ENCODE results near the gene PAAF1. TPM values are rescaled to one million over a fixed set of nuclear protein-coding genes. Genes with fewer than 3 reads are reported as not detected.

Gene PAAF1
- total and polyA plus RNA-seq, 2 donors (not counting 1 experiment from before 2014, with no cell fraction given) = 9.2 to 17.5 TPM

GRCh38 chr11:73870261-73870660, 6.5 kb upstream of the PAAF1 start:
- no peaks in the 10 kb centered on the region for H3K27me3 ChIP-seq (ENCODE audit: control insufficient read depth, insufficient read depth, low read length)

GRCh38 chr11:73872749-73873357, 3.9 kb upstream of the PAAF1 start:
- no peak overlapping the region for H2AFZ ChIP-seq (ENCODE audit: low read length)

More at GRCh38 chr11:73870261-73870660, 6.5 kb upstream of the PAAF1 start:
- H3K4me1 ChIP-seq (ENCODE audit: control insufficient read depth, extremely low read depth, insufficient read depth, low read length) = peaks cover 6% of the 10 kb centered on the region
- H3K9ac ChIP-seq (ENCODE audit: insufficient read depth, low read length) = no peak overlapping the region
- H3K4me2 ChIP-seq (ENCODE audit: extremely low read depth, insufficient read depth, low read length) = no peak overlapping the region
- H3K79me2 ChIP-seq (ENCODE audit: control insufficient read depth, insufficient read depth, low read length) = peaks cover 14% of the 10 kb centered on the region
- no peaks in the 10 kb centered on the region for H4K20me1 ChIP-seq (ENCODE audit: control insufficient read depth, extremely low read depth, insufficient read depth, low read length)
- H3K9me3 ChIP-seq (ENCODE audit: control insufficient read depth, insufficient read depth, low read depth, low read length) = no peaks in the 10 kb centered on the region
- no peak overlapping the region for H2AFZ ChIP-seq (ENCODE audit: low read length)
- no peak overlapping the region for H3K4me3 ChIP-seq (replicated peaks in 1 of 4; ENCODE audit: control extremely low read depth in 1 of 4, insufficient read depth in 1 of 4, low read depth in 3 of 4, low read length in 4 of 4)
- no peak for TF ChIP-seq CTCF (conservative IDR thresholded peaks at IDR 0.05 in 1 of 2, IDR thresholded peaks at IDR 0.05 in 1 of 2; ENCODE audit: low read depth in 1 of 2, low read length in 2 of 2)
- no peak for TF ChIP-seq EZH2 (IDR thresholded peaks at IDR 0.05; ENCODE audit: low read length, missing control alignments)
- H3K27ac ChIP-seq (ENCODE audit: insufficient read depth, low read length) = no peak overlapping the region
- DNase-seq (ENCODE audit: low read depth in 2 of 2) = no peak
- peaks cover 12% of the 10 kb centered on the region for H3K36me3 ChIP-seq (ENCODE audit: control insufficient read depth, insufficient read depth, low read length)

DNA sequence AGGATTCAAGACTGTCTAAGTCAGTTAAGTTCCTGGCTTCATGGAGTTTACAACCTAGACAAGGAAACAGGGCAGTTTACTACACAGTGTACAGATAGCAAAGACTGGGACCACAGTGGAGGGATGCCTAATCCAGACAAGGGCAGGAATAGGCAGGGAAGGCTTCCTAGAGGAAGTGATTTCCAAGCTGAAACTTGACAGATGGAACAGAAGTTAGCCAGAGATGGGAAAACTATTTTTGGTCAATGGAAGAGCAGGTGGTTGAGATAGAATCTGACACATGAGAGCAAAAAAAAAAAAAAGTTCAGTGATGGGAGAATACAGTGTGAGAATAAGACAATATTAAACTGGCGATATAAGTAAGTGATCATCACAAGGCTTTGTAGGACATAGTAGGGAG, 1.4 kb upstream of the PAAF1 start:
- peak overlapping the region; percentile 86 for H3K27ac ChIP-seq (ENCODE audit: insufficient read depth, low read length)
- peak overlapping the region; percentile 47 to 99 (median 83) for H3K4me3 ChIP-seq (replicated peaks in 1 of 4; ENCODE audit: control extremely low read depth in 1 of 4, insufficient read depth in 1 of 4, low read depth in 3 of 4, low read length in 4 of 4)
- H3K9ac ChIP-seq (ENCODE audit: insufficient read depth, low read length) = no peak overlapping the region
- H3K4me1 ChIP-seq (ENCODE audit: control insufficient read depth, extremely low read depth, insufficient read depth, low read length) = peaks cover 6% of the 10 kb centered on the region
- peak overlapping the region; percentile 90 for H3K4me2 ChIP-seq (ENCODE audit: extremely low read depth, insufficient read depth, low read length)
- no peaks in the 10 kb centered on the region for H3K27me3 ChIP-seq (ENCODE audit: control insufficient read depth, insufficient read depth, low read length)
- no peaks in the 10 kb centered on the region for H4K20me1 ChIP-seq (ENCODE audit: control insufficient read depth, extremely low read depth, insufficient read depth, low read length)
- H3K36me3 ChIP-seq (ENCODE audit: control insufficient read depth, insufficient read depth, low read length) = peaks cover 12% of the 10 kb centered on the region
- peaks cover 30% of the 10 kb centered on the region for H3K79me2 ChIP-seq (ENCODE audit: control insufficient read depth, insufficient read depth, low read length)
- H2AFZ ChIP-seq (ENCODE audit: low read length) = no peak overlapping the region
- no peaks in the 10 kb centered on the region for H3K9me3 ChIP-seq (ENCODE audit: control insufficient read depth, insufficient read depth, low read depth, low read length)
- TF ChIP-seq EZH2 (IDR thresholded peaks at IDR 0.05; ENCODE audit: low read length, missing control alignments) (no peak), CTCF (conservative IDR thresholded peaks at IDR 0.05 in 1 of 2, IDR thresholded peaks at IDR 0.05 in 1 of 2; ENCODE audit: low read depth in 1 of 2, low read length in 2 of 2) (no peak)
- no peak for DNase-seq (ENCODE audit: low read depth in 2 of 2)

More at GRCh38 chr11:73872749-73873357, 3.9 kb upstream of the PAAF1 start:
- Histone ChIP-seq H3K79me2 (ENCODE audit: control insufficient read depth, insufficient read depth, low read length) (peaks cover 27% of the 10 kb centered on the region), H3K9me3 (ENCODE audit: control insufficient read depth, insufficient read depth, low read depth, low read length) (no peaks in the 10 kb centered on the region), H3K4me3 (replicated peaks in 1 of 4; ENCODE audit: control extremely low read depth in 1 of 4, insufficient read depth in 1 of 4, low read depth in 3 of 4, low read length in 4 of 4) (no peak overlapping the region), H3K4me2 (ENCODE audit: extremely low read depth, insufficient read depth, low read length) (no peak overlapping the region), H3K36me3 (ENCODE audit: control insufficient read depth, insufficient read depth, low read length) (peaks cover 12% of the 10 kb centered on the region), H3K27me3 (ENCODE audit: control insufficient read depth, insufficient read depth, low read length) (no peaks in the 10 kb centered on the region), H3K27ac (ENCODE audit: insufficient read depth, low read length) (no peak overlapping the region), H3K9ac (ENCODE audit: insufficient read depth, low read length) (no peak overlapping the region), H3K4me1 (ENCODE audit: control insufficient read depth, extremely low read depth, insufficient read depth, low read length) (peaks cover 10% of the 10 kb centered on the region), H4K20me1 (ENCODE audit: control insufficient read depth, extremely low read depth, insufficient read depth, low read length) (no peaks in the 10 kb centered on the region)
- TF ChIP-seq CTCF (conservative IDR thresholded peaks at IDR 0.05 in 1 of 2, IDR thresholded peaks at IDR 0.05 in 1 of 2; ENCODE audit: low read depth in 1 of 2, low read length in 2 of 2) = no peak
- no peak for TF ChIP-seq EZH2 (IDR thresholded peaks at IDR 0.05; ENCODE audit: low read length, missing control alignments)
- no peak for DNase-seq (ENCODE audit: low read depth in 2 of 2)
